Measurements from ENCODE around the gene ODAD3.
"Not testable (repeated sequence)": the region's sequence is repeated elsewhere in the genome, so short reads cannot be mapped to it uniquely, and the experiment has no call there.

Gene ODAD3

DNA sequence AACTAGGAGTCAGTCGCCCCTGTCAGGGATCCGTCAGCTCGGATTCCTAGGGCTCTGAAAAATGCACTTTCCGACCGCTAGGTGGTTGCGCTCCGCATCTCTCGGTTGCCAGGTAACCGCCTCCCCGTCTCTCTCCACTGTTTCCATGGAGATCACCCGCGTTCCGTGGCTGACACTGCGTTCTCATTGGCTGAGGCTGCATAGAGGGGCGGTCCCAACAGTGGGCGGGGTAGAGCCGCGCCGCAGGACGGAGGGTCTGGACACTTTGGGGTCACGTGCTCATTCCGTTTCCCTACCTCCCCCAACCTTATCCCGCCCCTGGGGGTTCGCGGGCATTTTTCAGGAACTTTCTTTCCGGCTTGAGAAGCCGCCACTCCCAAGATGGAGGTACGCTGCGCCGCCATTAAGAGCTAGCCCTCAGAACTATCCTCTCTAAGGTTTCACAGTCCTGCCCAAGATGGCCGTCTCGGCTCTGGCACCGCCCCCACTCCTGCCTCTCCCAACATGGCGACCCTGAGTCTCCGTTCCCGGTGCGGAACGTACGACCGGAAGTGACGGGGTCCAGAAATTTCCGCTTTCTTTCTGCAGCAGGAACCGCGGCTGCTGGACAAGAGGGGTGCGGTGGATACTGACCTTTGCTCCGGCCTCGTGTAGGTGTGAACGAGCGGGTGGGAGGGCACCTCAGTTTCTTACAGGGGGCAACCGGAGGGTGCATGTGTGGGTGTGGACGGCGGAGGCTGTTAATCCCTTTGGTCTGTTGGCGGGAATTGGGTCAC, at the start of gene ODAD3, which contains the start of gene PRKCSH:
Gene ODAD3, minus strand, starts transcription at position 65 of the 776 bp plus-strand sequence. CDS start 105 bp downstream, outside the sequence.
Gene PRKCSH, plus strand, starts transcription at position 579 of the 776 bp plus-strand sequence. CDS start 483 bp downstream, outside the sequence.
- peak; percentile 89 to 100 (median 100) for DNase-seq

DNA sequence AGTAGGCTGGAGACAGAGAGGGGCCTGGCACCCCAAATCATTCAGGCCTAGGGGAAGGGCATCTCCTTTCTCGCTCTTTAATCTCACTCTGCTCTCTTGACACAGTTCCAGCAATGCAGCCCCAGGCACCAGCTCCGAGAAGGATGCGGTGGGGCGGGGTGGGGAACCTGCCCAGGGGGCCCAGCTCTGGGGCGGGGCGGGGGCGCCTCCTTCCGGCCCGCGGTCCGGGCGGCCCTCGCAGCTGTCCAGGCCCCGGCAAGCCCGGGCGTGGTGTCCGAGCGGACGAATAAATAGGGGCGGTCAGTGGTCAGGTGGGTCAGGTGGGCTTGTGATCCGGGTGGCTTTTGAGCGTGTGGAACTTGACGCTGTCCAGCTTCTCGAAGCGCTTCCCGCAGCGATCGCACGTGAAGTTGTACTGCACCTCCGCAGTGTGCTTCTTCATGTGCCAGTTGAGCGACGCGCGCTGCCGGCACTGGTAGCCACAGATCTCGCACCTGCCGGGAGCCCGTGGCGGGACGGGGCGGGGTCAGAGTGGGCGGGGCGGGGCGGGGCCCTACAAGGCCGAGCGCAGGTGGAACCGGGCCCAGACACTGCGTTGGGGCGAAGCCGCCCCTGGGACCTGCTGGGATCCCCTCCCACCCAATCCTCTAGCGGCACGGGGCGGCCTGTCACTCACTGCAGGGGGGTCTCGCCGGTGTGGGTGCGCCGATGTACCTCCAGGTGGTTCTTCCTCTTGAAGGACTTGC, 48.6 kb upstream of the ODAD3 start:
- DNase-seq = no peak

DNA sequence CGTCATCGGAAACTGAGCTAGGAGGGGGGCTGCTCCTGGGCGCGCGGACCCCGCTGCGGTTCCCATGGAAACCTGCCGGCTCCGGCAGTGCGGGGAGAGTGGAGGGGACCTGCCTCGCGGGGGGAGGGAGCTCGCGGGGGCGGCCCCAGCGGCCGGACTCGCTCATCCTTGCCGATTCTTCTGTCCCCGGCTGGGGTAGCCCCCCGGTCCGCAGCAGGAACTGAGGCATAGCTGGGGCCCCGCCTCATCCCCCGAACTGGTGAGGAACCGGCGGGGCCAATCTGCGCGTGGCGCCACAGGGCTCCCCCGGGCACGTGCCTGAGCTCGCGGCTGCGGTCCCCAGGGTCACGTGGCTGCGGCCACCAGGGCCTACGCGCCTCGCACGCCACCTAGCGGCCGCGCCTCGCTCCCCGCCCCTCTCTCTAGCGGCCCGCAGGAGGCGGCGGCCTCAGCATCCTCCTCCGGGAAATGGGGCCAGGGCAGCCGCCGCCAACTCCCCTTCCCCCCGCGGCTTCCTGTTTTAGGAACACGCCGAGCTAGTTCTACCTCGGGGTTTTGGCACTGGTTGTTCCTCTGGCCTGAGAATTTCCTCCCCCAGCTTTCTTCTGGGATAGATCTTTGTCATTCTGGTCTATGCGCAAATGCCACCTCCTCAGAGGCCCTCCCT, 47.6 kb upstream of the ODAD3 start:
- DNase-seq = peak in 54 of 56 donors; percentile 57 to 98 (median 85)

DNA sequence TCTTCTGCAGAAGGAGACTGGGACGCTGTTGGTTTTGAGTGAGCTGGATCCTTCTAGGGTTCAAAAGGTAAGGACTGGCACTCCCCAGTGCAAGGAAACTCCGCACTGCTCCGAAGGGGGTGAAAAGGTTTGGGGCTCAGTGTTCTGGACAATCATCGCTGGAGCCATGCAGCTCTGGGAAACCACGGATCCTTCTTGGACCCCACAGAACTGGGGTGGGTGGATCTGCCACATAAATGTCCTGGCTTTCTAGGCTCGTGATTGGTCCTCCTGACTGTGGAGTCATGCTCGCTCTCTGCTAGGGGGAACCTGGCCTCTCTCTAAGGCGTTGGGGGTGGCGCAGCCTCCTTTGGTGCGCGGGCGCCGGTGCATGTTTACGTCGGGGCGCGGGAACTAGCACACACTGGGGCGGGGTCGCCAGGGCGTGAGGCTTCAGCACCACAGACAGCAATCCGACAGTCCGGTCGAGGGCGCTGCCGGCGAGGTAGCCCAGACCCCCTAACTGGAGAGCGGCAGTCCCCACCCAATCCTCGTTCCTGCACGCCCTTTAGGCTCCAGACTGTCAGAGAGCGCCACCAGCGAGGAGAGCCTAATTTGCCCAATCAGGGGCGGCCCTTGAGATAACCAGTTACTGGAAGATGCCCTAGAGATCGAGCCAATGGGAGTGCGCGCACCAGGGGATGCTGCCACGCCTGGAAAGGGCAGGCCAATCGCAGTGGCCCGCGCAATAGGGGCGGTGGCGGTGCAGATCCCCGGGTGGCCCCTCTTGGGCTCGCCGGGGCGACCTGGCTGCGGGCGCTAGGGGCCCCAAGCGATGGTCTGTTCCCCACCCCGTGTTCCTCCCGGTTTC, 46.8 kb upstream of the ODAD3 start:
- peak; percentile 71 to 98 (median 94) for DNase-seq

DNA sequence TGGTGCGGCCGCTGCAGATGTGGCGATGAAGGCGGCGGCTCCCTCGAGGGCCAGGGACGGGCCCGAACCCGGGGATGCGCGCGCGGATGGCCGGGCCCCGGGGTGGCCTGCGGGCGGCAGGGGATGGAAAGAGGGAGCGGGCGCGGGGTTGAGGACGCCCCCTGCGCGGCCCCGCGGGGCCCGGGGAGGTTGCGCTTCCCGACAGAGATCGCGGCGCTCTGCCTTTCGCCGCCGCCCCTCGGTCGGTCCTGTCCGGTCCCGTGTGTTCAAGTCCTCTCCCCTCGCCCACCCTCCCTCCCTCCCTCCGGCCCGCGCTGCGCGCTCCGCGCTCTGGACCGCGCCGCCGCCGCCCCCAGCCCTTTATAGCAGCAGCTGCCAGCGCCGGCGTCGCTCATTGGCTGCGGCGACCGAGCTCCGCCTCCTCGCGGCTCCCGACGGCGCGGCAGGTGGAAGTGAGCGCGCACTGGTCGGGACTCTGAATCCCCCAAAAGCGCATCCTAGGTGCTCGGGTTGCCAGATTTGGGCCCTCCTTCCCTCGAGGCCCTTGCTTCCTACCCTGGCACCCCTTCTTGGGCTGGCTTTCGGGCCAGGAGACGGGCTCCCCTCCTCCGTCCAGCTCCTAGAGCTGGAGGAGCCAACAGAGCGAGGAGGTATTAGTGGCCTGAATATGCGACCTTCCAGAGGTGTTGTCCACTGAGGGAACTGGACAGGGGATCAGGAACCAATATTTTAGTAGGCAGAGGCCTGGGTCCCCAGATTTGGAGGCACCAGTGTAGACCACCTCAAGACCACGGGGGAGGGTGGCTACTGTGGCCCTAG, 46.0 kb upstream of the ODAD3 start, which contains the start of gene ELAVL3:
Gene ELAVL3, minus strand, starts transcription at position 332 of the 819 bp plus-strand sequence. CDS start 438 bp downstream, outside the sequence.
- peak in 53 of 56 donors; percentile 6 to 84 (median 65) for DNase-seq

DNA sequence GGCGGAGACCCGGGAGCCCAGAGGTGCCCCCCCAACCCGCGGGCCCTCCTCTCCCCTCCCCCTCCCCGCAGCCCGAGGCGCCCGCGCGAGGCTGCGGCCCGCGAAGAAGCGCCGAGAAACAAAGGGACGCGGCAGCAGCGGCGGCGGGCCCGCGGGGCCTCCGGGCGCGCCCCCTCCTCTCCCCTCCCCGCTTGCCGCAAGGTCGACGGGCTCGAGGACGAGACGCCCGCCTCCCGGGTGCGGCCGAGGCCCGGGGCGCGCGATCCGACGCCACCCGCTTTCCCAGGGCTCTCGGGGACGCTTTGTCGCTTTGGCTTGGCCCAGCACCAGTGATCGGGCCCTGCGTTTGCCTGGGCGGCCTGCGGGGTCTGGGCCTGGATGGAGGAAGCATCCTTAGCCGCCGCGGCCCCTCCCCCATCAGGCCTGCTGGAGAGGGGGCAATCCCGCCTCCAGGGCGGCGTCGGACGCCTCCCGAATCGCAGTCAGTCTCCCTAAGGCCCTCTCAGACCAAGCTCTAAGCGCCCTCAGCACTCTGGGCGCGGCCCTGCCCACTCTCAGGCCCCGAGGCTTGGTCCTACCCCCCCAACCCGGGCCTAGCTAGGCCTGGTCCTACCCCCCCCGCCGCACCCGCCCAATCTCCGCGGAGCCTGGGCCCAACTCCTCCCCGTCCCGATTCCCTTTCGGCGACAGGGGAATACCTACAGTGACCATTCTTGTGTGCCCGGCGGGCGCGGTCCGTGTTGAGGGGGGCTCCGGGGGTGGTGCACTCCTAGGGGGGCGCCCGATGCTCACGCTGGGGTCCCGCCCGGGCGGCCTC, 45.2 kb upstream of the ODAD3 start:
- peak in 36 of 56 donors; percentile 9 to 68 (median 40) for DNase-seq

DNA sequence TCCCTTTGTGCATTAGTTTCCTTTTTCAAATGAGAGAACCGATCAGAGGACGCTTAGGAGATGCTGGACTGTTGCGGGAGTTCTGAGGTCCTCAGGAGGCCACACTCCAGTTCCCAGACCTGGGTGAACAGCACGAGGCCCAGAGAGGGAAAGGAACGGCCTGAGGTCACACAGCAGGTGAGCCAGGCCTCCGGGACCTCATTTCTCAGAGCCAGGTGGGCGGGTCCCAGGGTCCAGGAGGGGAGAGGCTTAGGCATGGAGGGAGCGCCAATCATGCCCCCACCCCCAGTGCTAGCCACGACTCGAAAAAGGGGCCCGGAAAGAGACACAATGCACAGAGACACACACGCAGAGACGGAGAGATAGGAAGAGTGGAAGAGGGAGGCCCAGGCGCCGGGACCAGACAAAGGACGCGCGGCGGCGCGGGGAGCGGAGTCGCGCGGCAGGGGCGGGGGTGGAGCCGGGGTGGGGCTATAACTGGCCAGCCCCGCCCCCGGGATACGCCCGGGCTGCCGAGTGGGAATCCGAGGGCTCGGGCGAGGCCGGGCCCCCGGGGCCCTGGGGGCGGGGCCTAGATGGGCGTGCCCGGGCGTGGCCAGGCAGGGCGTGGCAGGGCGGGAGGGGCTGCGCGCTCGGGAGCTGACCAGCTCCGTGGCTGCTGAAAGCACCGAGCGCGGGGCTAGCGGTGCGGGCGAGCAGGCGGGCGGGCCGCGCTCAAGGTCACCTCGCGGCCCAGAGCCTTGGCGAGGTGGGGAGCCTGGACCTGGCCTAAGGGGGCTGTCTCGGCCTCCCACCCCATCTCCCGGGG, 44.4 kb upstream of the ODAD3 start:
- DNase-seq = peak in 50 of 56 donors; percentile 9 to 88 (median 66)

DNA sequence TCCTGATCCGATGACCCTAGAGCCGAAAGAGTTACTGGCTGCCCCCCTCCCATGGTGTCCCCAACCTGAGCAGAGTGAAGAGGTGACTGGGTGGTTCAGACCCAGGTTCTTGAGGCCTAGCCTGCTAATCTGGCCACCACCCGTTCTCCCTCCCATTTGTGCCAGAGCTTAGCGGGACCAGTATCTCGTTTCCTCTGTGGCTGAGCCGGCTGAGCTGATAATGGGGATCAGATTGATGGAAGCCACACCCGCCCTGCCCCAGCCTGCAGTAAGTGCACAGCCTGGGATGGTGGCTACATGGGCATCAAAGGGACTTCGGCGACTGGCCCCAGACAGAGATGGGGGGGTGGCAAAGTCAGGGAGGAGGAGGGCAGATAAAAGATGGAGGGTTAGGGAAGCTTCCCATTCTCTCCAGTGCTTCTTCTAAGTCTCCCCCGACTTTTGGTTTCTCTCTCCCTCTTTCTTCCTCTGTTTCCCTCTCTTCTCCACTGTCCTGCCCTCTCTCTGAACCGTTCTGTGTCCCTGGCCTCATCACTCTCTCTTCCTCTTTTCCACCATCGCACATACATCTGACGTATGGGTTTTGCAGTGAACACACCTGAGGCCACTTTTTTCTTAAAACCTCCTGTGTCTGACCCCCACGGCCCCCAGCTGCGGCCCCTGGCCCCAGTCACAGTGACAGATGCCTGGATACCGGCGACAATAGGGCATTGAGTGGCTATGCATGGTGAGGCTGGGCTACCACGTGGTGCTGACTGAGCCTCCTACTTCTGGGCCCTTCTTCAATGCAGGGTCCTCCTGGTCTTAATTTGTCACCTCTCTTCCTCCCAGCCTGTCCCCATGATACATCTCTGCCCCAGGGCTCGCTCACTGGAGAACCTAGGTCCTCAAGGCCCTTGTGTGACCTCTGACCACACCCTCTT, 43.5 kb upstream of the ODAD3 start:
- peak in 32 of 56 donors; percentile 9 to 68 (median 24) for DNase-seq

DNA sequence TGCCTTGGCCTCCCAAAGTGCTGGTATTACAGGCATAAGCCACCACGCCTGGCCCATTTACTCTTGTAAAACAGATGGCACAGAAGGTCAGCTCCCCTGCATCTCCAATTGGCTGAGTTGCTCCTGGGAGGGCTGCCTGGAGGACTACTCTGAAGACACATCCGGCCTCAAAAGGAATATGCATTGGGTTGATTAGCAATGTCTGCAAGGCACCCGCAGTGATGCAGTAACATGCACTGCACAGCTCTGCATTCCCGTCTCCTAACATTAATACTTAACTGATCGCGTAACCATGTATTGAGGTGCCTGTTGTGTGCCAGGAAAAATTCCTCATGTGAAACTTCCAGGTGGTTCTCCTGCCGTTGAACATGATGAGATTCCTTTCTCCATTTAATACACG, 40.9 kb upstream of the ODAD3 start:
- no peak for DNase-seq

DNA sequence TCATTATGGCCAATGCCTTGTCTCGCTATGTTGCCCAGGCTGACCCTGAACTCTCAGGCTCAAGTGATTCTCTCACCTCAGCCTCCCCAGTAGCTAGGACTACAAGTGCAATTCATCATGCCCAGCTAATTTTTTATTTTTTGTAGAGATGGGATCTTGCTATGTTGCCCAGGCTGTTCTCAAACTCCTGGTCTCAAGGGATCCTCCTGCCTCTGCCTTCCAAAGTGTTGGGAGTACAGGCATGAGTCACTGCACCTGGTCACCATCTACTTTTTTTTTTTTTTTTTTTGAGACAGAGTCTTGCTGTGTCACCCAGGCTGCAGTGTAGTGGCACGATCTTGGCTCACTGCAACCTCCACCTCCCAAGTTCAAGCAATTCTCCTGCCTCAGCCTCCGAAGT, 40.4 kb upstream of the ODAD3 start:
- DNase-seq = not testable (repeated sequence)

DNA sequence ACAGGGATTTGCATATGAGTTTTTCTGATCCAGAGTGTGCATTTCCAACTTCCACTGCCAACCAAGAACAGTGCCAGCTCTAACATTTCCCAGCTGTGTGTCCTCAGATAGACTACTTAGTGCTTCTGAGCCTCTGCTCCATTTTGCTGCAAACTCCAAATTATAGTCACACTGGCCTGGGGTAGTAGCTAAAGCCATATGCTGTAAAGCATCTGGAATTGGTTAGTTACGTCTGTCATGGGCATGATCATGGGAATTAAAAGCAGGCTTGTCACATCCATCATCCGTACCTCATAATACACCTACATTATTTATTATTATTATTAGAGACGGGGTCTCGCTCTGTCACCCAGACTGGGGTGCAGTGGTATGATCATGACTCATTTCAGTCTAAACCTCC, 38.8 kb upstream of the ODAD3 start:
- no peak for DNase-seq

DNA sequence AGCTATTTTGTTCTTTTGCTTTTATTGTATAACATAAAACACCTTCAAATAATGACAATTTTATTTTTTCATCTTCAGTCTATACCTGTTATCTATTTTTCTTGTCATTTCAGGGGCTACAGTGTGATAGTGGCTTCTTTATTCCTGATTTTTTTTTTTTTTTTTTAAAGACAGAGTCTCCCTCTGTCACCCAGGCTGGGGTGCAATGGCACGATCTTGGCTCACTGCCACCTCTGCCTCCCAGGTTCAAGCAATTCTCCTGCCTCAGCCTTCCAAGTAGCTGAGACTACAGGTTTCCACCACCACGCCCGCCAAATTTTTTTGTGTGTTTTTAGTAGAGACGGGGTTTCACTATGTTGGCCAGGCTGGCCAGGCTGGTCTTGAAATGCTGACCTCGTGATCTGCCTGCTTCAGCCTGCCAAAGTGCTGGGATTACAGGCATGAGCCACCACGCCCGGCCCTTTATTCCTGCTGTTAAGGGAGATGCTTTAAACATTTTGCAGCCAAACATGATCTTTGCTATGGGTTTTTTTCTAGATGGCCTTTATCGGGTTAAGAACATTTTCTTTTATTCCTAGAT, 33.4 kb upstream of the ODAD3 start:
- not testable (repeated sequence) for DNase-seq

DNA sequence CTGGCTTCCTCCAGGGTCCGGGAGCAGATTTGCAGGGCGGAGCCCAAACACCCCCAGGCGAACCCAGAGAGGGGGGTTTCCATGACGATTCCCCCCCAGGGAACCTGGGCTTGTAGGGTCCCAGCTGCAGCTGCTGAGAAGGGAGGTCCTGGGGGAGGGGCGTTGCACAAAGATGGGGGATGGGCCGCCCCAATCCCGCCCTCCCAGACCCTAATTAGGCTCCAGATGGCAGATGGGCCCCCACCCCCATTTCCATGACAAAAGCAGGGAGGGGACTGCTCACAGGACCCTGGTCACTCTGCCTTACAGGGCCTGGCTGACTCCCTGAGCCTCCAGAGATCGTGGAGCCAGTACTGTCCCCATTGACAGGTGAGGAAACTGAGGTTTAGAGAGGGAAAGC, 30.7 kb upstream of the ODAD3 start:
- no peak for DNase-seq

DNA sequence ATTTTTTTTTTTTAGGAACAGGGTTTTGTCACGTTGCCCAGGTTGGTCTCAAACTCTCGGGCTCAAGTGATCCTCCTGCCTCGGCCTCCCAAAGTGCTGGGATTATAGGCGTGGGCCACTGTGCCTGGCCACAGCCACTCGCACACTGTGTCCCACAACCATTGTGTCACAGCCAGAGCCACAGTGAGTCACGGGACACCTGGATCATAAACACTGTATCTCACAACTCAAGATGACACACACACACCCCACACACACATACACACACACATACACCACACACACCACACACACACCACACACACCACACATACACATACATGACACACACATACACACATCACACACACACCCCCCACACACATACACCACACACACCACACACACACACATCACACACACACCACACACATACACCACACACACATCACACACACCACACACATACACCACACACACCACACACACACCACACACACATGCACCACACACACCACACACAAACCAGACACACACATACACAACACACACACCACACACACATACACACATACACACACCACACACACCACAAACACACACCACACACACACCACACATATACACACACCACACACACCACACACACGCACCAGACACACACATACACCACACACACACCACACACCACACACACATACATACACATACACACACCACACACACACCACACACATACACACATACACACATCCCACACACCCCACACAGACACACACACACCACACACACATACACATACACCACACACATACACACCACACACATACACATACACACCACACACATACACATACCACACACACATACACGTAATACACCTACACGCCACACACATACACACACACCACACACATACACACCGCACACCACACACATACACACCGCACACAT, 29.7 kb upstream of the ODAD3 start:
- DNase-seq = no peak

DNA sequence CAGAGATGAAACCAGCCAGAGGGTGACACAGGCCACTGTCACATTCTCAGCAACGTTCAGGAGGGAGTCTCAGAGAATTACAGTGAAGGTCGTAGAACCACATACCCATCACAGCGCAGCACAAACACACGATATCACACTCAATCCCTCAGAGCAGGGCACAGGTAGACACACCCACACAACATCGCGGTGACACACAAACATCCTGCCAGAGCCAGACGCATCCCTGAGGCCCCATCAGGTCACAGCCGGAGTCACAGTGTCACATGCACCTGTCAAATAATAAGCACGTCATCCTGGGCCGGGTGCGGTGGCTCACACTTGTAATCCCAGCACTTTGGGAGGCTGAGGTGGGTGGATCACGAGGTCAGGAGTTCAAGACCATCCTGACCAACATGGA, 28.5 kb upstream of the ODAD3 start:
- peak in 1 of 56 donors; percentile 28 for DNase-seq

Data from nucleus accumbens (tissue), 56 donors.